Raji (cell line): Measurements from ENCODE around the gene CEP70.

Experiments
- POLR2A ChIP-seq: IDR thresholded peaks from 2 replicates; pipeline ENCODE4 v1.6.1; 2011; ENCODE audit warnings: low read depth, low read length, control low read depth; ENCODE audit not compliant: insufficient read depth

Gene CEP70

DNA sequence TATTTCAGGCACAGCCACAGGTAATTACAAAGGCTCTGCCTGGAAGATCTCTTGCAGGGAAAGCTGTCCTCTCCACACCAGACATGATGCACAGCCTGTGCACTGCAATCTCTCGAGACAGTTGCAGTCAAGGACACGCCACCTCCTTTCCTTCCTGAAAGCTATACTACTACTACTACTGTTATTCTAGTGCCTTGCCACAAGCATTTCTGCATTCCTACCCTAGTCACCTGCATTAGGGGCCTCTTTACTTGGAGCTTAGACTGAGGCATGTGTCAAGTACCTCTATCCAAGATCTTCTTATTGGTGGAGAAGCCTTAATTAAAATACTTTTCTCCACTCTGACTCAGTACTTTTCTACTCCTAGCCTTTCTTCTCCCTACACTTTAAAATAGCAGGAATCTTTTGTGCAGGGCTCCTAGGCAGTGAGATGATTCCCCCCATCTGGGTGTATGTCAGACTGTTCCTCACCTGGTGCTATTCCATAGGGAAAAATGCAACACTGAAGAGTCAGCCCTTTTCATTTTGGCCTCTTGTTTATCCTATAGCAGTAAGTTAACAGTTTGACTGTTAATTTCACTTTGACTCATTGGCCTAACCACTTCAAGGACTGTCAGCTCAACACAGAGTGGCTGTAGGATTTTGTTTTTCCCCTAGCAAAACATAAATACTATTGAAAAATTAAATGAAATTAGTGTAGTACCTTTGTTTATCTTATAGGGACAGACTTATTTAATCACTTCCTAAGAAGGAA, 80.8 kb downstream of the CEP70 start:
- TF ChIP-seq POLR2A = no peak

- no peak for TF ChIP-seq POLR2A
Measured at GRCh38 chr3:138511945-138512344, 82.1 kb downstream of the CEP70 start.

- no peak for TF ChIP-seq POLR2A
Measured at GRCh38 chr3:138509586-138509985, 84.5 kb downstream of the CEP70 start.

- TF ChIP-seq POLR2A = no peak
Measured at GRCh38 chr3:138507524-138507923, 86.5 kb downstream of the CEP70 start.

DNA sequence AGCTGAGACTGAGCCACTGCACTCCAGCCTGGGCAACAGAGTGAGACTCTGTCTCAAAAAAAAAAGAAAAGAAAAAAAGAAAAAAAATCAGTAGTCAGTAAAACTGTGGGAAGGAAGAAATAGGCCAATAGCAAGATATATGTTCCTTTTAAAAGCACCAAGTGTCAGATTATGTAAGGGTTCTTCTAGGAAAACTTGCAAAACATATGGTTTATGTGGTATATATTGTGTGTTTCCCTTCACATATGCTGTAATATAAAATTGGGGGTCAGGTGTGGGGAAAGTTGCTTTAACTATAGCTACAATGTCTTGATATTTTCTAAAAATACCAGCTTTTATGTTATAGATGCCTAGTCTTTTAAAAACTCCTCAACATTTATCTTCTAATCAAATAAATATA, 95.1 kb downstream of the CEP70 start:
- TF ChIP-seq POLR2A = no peak

GRCh38 chr3:138497851-138498250, 96.2 kb downstream of the CEP70 start:
- no peak for TF ChIP-seq POLR2A

GRCh38 chr3:138497021-138497420, 97.0 kb downstream of the CEP70 start:
- no peak for TF ChIP-seq POLR2A

DNA sequence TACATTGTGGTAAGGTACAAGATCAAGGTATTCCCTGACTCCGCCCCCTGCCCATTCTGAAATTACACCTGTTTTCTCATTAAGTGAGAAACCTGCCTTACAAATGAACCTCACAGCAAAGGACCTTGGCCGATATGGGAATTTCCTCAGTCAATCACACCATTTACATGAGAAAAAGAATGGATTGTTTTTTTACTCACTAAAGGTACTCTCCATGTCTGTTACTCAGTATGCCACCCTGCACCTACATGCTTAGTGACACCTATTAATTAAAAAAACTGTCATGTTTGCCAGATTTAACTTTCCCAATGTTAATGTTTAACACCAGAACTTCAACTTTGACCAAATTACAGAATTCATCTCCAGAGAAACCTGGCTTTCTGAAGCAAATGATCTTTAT, 97.6 kb downstream of the CEP70 start:
- TF ChIP-seq POLR2A = no peak

- no peak for TF ChIP-seq POLR2A
Measured at GRCh38 chr3:138494607-138494929, 99.5 kb downstream of the CEP70 start.

DNA sequence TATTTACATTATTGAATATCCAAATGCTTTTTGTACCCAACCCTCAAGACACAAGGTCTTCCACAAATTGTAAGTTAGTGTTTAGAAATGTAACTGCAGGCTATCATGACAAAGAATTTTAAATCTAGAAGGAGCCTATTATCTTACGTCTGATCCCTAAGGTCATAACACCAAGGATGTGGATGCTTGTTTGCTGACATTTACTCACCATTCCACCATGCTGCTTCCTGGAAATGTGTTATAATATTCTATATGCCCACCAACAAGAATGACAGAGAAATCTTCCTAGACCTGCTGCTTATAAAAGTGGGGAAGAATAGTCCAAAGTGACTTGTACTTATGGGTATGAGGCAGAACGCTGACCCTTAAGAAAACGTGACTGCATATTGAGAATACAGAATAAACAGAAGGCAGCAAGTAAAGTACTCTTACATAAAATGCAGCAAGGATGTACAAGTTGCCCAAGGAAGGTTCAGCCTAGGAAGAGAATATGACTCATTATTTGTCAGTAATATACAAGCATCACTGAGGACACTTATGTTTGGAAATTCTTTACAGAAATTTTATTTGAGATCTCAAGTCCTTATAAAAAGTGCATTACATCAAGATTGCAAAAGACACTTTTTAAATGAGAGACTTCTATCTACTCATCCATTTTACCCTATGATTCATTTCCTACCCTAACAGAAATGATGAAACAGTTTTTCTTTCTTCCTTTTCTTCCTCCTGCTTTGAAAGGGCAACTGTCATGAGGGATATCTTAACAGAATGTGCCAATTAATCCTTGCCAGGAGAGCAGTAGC, 100.1 kb downstream of the CEP70 start:
- TF ChIP-seq POLR2A = no peak

GRCh38 chr3:138492980-138493675, 100.9 kb downstream of the CEP70 start:
- no peak for TF ChIP-seq POLR2A

- no peak for TF ChIP-seq POLR2A
Measured at GRCh38 chr3:138491971-138492370, 102.1 kb downstream of the CEP70 start.

- no peak for TF ChIP-seq POLR2A
Measured at GRCh38 chr3:138479438-138479863, 114.6 kb downstream of the CEP70 start.

DNA sequence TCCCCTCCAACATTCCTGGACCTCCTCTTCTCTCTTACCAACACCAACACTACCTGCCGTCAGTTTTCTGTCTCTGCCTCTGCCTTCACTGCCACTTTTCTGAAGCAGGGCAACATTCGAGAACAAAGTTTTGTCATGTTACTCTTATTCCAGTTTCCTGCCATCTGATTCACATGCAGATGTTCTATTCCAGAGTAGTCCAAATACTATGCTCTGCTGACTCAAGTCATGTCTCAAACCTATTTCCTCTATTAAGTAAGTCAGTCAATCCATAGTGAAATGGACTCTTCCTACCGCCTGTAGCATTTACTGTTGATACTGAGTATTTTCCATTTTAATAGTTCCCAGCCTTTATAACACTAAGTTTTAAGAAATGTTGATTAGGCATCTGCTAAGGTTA, 116.3 kb downstream of the CEP70 start:
- no peak for TF ChIP-seq POLR2A

GRCh38 chr3:138477120-138477519, 116.9 kb downstream of the CEP70 start:
- no peak for TF ChIP-seq POLR2A

- TF ChIP-seq POLR2A = no peak
Measured at GRCh38 chr3:138476526-138476925, 117.5 kb downstream of the CEP70 start.
